ENCODE data around the gene VTCN1. TPM values are rescaled to one million over a fixed set of nuclear protein-coding genes. Genes with fewer than 3 reads are reported as not detected.
"Not testable (repeated sequence)": the region's sequence is repeated elsewhere in the genome, so short reads cannot be mapped to it uniquely, and the experiment has no call there.

Gene VTCN1
- total RNA-seq, 1 donor from 2014 or later, result 43.7 TPM

- no peak for DNase-seq (ENCODE audit: low spot score)
Measured at GRCh38 chr1:117123274-117123673, 87.5 kb downstream of the VTCN1 start.

GRCh38 chr1:117122330-117123025 is 88.2 kb downstream of the VTCN1 start:
- no peak for DNase-seq (ENCODE audit: low spot score)

GRCh38 chr1:117121589-117122329 is 89.0 kb downstream of the VTCN1 start, which contains the start of gene TRIM45:
TRIM45 (minus strand) TSS chr1:117121749; CDS start chr1:117121201, 548 bp downstream.
- peak; percentile 97 for DNase-seq (ENCODE audit: low spot score)

GRCh38 chr1:117120774-117121588 is 89.7 kb downstream of the VTCN1 start:
- DNase-seq (ENCODE audit: low spot score), result no peak

- DNase-seq (ENCODE audit: low spot score), result not testable (repeated sequence)
Measured at GRCh38 chr1:117119144-117119543, 91.6 kb downstream of the VTCN1 start.

- no peak for DNase-seq (ENCODE audit: low spot score)
Measured at GRCh38 chr1:117118137-117118536, 92.6 kb downstream of the VTCN1 start.

DNA sequence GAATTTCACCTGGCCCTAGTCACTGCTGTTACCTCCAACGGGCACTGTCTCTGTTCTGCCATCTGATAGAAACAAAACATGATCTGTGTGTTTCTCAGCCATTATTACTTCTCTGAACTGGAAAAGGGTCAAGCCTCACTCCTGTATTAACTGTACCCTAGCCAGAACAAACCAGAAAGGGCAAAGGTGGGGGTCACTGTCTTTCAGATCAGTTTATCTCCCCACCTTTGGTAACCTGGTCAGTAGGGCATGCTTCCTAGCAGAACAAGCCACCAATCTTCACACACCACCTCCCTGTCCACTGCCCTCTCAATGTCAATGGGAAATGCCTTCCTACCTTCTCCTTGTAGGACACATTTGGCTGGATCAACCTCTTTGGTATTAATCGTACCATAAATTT is 93.0 kb downstream of the VTCN1 start:
- DNase-seq (ENCODE audit: low spot score), result no peak

GRCh38 chr1:117116784-117117130 is 94.0 kb downstream of the VTCN1 start:
- no peak for DNase-seq (ENCODE audit: low spot score)

- no peak for DNase-seq (ENCODE audit: low spot score)
Measured at GRCh38 chr1:117116090-117116783, 94.5 kb downstream of the VTCN1 start.

- no peak for DNase-seq (ENCODE audit: low spot score)
Measured at GRCh38 chr1:117114877-117115276, 95.8 kb downstream of the VTCN1 start.

- no peak for DNase-seq (ENCODE audit: low spot score)
Measured at GRCh38 chr1:117113199-117113598, 97.5 kb downstream of the VTCN1 start.

DNA sequence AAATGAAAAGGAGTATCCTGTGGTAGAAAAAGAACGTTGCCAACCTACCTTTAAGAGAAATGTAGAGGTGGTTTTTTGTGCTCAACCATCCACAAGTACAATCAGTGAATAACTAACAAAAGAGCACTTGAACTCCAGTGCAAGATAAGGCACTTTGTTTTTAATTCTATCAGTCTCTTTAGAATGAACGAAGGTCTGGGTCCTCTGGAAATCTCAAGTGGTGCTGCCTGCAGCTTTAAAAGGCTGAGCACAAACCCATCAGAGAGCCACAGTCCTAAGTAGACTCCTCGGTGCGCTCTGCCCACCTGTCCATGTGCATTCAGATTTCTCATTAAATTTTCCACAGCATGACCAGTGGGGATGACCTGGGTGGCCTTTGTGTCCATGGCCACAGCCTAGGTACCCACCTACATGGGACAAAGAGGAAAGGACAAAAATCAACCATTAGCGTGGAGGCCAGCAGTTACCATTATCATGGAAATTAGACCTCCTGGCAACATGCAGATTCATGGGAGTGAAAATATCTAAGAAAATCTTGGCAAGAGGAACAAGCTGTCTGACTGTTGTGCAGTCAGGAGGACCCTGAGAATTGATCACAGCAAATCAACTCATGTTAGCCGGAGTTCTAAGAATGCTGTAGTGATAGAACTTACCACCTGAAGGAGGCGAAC is 98.5 kb downstream of the VTCN1 start:
- no peak for DNase-seq (ENCODE audit: low spot score)

- no peak for DNase-seq (ENCODE audit: low spot score)
Measured at GRCh38 chr1:117110774-117111173, 100.0 kb downstream of the VTCN1 start.

DNA sequence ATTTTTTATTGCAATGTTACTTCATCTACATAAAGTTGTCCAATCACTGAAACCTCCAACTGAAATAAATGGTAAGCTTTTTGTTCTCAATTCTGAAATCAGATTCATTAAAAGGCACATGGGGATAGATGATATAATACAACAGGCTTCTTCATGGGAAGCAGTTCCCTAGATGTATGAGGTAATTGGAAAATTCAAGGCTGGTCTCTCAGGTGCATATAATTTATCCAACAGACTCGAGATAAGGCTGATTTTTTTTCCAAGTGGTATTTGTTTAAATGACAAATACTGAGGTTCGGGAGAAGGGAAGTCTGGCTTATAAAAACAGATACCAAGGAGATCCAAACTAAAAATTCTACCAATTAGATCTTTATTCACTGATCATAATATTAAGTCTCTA is 103.4 kb downstream of the VTCN1 start:
- no peak for DNase-seq (ENCODE audit: low spot score)

DNA sequence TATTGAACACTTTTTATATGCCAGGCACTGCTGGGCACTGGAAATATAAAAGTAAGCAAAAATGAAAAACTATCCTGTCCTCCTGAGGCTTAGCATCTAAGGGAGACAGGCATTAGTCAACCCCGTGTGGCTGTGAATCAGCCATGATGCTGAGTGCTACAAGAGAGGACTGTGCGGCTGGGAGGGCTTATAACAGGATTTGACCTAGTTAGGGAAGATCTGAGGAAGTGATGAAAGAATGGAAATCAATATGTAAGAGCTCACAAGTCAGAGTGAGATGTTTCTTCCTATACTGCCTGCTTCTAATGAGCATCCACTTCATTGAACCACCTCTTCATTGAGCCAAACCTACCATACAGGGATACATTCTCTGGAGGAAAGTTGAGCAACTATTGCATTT is 104.2 kb downstream of the VTCN1 start:
- no peak for DNase-seq (ENCODE audit: low spot score)

DNA sequence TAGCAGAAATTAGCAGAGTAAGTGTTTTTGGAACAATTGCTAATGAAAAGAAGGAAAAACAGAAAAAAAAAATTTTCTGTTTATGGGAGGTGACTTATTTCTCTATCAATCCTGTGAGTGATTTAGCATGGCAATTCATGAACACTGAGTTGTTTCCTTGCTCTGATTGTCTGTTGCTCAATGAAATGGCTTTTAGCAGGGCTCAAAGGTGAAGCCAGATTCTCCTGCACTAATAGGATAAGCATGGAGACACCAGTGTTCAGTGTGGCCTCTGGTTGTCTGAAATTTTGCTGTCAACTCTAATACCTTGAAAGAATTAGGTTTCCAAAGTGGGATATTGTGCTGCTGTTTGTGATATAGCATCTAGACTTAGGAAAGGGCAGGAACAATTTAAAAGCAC is 105.0 kb downstream of the VTCN1 start:
- no peak for DNase-seq (ENCODE audit: low spot score)

DNA sequence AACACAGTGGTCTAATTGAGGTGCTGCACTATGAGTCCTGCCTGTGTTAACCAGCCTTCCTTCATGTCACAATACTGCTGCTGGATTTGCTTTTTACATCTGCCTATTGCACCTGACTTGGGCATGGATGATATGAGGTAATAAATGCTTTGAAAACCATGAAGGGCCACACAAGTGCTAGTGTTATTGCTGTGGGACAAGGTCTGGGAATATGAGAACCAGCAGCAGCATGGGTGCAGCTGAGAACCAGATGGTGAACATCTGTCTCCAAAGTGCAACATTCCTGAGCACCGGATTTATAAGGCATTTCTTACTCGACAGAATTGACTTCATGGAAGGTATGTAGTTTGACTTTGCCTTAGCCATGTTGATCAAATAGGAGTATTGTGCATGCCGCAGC is 105.7 kb downstream of the VTCN1 start:
- no peak for DNase-seq (ENCODE audit: low spot score)

- DNase-seq (ENCODE audit: low spot score), result not testable (repeated sequence)
Measured at GRCh38 chr1:117101858-117102257, 108.9 kb downstream of the VTCN1 start.

- DNase-seq (ENCODE audit: low spot score), result no peak
Measured at GRCh38 chr1:117101334-117101733, 109.4 kb downstream of the VTCN1 start.

- DNase-seq (ENCODE audit: low spot score), result no peak
Measured at GRCh38 chr1:117098287-117098890, 112.3 kb downstream of the VTCN1 start.

GRCh38 chr1:117097443-117097842 is 113.3 kb downstream of the VTCN1 start:
- no peak for DNase-seq (ENCODE audit: low spot score)
